ENCODE measurements around the gene PPP1R1A. TPM values are rescaled to one million over a fixed set of nuclear protein-coding genes. Genes with fewer than 3 reads are reported as not detected.

Gene PPP1R1A
- total RNA-seq, 1 donor from 2014 or later, result 0.76 TPM

DNA sequence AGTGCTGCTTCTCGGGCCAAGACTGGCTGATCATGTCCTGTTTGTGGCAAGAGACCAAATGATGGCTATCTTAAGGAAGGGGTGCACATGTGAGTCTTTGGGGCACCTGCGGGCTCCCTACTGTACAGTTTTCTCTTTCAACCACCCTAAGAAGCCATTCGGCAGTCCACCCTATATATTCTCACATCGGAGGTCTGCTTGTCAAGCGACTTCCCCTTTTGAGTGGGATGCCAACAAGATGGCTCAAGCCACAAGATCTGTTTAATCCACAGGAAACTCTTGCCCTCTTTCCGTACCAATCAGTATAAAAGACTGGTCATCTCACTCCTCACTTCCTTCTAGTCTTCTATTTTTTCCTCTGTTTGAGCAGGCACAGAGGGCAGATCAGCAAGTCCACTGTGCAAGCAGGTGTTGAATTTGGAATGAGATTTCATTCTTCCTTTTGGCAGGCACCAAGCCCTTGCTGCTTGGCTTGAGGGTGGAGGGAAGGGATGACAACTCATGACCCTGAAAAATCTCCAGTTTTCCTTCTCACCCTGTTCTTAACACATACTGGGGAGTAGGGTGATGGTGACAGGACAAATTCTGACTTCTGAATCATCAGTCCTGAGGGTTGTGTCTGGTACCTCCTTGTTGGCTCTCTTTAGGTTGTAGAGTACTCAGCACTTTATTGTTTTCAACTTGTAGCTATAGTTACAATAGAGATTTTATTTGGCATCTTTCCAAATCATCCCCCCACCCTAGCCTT is 28.6 kb upstream of the PPP1R1A start:
- TF ChIP-seq, protein P1, sequence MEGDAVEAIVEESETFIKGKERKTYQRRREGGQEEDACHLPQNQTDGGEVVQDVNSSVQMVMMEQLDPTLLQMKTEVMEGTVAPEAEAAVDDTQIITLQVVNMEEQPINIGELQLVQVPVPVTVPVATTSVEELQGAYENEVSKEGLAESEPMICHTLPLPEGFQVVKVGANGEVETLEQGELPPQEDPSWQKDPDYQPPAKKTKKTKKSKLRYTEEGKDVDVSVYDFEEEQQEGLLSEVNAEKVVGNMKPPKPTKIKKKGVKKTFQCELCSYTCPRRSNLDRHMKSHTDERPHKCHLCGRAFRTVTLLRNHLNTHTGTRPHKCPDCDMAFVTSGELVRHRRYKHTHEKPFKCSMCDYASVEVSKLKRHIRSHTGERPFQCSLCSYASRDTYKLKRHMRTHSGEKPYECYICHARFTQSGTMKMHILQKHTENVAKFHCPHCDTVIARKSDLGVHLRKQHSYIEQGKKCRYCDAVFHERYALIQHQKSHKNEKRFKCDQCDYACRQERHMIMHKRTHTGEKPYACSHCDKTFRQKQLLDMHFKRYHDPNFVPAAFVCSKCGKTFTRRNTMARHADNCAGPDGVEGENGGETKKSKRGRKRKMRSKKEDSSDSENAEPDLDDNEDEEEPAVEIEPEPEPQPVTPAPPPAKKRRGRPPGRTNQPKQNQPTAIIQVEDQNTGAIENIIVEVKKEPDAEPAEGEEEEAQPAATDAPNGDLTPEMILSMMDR (IDR thresholded peaks at IDR 0.05; ENCODE audit: unreplicated experiment), result no peak
- Mint-ChIP-seq H3K27ac (no peak overlapping the region), H3K9me3 (no peaks in the 10 kb centered on the region), H3K4me3 (no peak overlapping the region), H3K4me1 (no peaks in the 10 kb centered on the region), H3K27me3 (ENCODE audit: low read depth) (peaks cover 87% of the 10 kb centered on the region), H3K36me3 (no peaks in the 10 kb centered on the region)
- no peak for DNase-seq (ENCODE audit: low spot score in 2 of 2, unreplicated experiment in 2 of 2)

- TF ChIP-seq, protein P1 (IDR thresholded peaks at IDR 0.05; ENCODE audit: unreplicated experiment), result no peak
- H3K27me3 Mint-ChIP-seq (ENCODE audit: low read depth), result peaks cover 82% of the 10 kb centered on the region
- no peaks in the 10 kb centered on the region for H3K36me3 Mint-ChIP-seq
- H3K4me3 Mint-ChIP-seq, result no peak overlapping the region
- H3K9me3 Mint-ChIP-seq, result no peaks in the 10 kb centered on the region
- DNase-seq (ENCODE audit: low spot score in 2 of 2, unreplicated experiment in 2 of 2), result no peak
- no peaks in the 10 kb centered on the region for H3K4me1 Mint-ChIP-seq
- H3K27ac Mint-ChIP-seq, result no peak overlapping the region
Measured at GRCh38 chr12:54612225-54612750, 23.8 kb upstream of the PPP1R1A start.

GRCh38 chr12:54611715-54612149 is 23.3 kb upstream of the PPP1R1A start:
- Mint-ChIP-seq H3K27ac (no peak overlapping the region), H3K4me3 (no peak overlapping the region), H3K4me1 (no peaks in the 10 kb centered on the region), H3K27me3 (ENCODE audit: low read depth) (peaks cover 80% of the 10 kb centered on the region), H3K9me3 (no peaks in the 10 kb centered on the region), H3K36me3 (no peaks in the 10 kb centered on the region)
- no peak for DNase-seq (ENCODE audit: low spot score in 2 of 2, unreplicated experiment in 2 of 2)
- TF ChIP-seq, protein P1 (IDR thresholded peaks at IDR 0.05; ENCODE audit: unreplicated experiment), result no peak

DNA sequence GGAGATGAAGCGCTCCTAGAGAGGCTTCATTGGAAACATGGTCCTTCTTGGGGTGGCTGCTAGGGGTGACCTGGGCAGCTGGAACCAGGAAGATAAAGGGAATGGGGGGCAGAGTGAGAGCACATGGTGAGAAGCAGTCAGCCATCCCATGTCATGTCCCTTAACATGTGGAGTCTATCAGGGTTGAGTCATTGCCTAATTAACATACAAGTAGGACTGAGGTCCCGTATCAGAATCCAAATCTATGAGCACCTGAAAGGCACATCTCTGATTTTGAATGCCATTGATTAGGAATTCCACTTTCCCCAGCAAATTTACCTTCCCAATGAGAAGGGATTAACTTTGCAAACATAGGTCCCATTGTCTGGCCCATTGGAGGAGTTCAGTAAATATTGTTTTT is 20.3 kb upstream of the PPP1R1A start:
- no peaks in the 10 kb centered on the region for H3K36me3 Mint-ChIP-seq
- no peaks in the 10 kb centered on the region for H3K4me1 Mint-ChIP-seq
- no peak for DNase-seq (ENCODE audit: low spot score in 2 of 2, unreplicated experiment in 2 of 2)
- H3K9me3 Mint-ChIP-seq, result no peaks in the 10 kb centered on the region
- H3K27ac Mint-ChIP-seq, result no peak overlapping the region
- no peak overlapping the region for H3K4me3 Mint-ChIP-seq
- H3K27me3 Mint-ChIP-seq (ENCODE audit: low read depth), result peaks cover 52% of the 10 kb centered on the region
- TF ChIP-seq, protein P1 (IDR thresholded peaks at IDR 0.05; ENCODE audit: unreplicated experiment), result no peak

GRCh38 chr12:54608156-54608555 is 19.7 kb upstream of the PPP1R1A start:
- H3K4me1 Mint-ChIP-seq, result no peaks in the 10 kb centered on the region
- H3K36me3 Mint-ChIP-seq, result no peaks in the 10 kb centered on the region
- H3K4me3 Mint-ChIP-seq, result no peak overlapping the region
- no peak overlapping the region for H3K27ac Mint-ChIP-seq
- no peak for DNase-seq (ENCODE audit: low spot score in 2 of 2, unreplicated experiment in 2 of 2)
- peaks cover under 1% of the 10 kb centered on the region for H3K9me3 Mint-ChIP-seq
- peaks cover 46% of the 10 kb centered on the region for H3K27me3 Mint-ChIP-seq (ENCODE audit: low read depth)
- TF ChIP-seq, protein P1 (IDR thresholded peaks at IDR 0.05; ENCODE audit: unreplicated experiment), result no peak
